ENCODE results near the gene RGS13. TPM values are rescaled to one million over a fixed set of nuclear protein-coding genes. Genes with fewer than 3 reads are reported as not detected.

Gene RGS13
- total and polyA plus RNA-seq, 2 donors (not counting 1 experiment from before 2014, with no cell fraction given), result 0.22 to 0.59 TPM

DNA sequence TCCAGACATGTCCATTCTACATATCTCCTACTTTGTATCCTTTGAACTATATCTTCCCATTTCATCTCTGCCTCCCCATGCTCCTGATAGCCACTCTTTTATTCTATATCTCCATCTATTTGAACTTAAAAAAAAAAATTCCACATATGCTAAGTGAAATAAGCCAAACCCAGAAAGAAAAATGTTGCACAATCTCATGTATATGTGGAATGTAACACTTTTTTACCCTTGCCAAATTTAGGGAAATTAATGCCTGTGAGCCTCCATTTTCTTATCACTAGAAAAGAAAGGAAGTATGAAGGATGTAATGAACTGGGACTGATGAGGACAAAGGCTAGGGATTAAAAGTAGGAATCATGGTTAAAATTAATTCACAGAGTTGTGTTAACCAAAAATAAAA is 53.5 kb downstream of the RGS13 start:
- Histone ChIP-seq H2AFZ (ENCODE audit: insufficient read depth, low read depth, low read length, poor library complexity, severe bottlenecking) (no peak overlapping the region), H3K4me1 (ENCODE audit: control insufficient read depth in 2 of 2, insufficient read depth in 2 of 2, low read length in 2 of 2) (no peaks in the 10 kb centered on the region), H3K9ac (ENCODE audit: low read length) (no peak overlapping the region), H3K36me3 (replicated peaks in 1 of 2; ENCODE audit: control extremely low read depth in 1 of 2, control insufficient read depth in 1 of 2, extremely low read depth in 1 of 2, insufficient read depth in 2 of 2, low read length in 1 of 2) (no peaks in the 10 kb centered on the region), H3K27me3 (replicated peaks in 1 of 4; ENCODE audit: control extremely low read depth in 1 of 4, control insufficient read depth in 3 of 4, insufficient read depth in 4 of 4, low read length in 3 of 4) (peaks cover 0 to 2% (median 0%) of the 10 kb centered on the region in 4 experiments), H3K4me2 (replicated peaks; ENCODE audit: low read depth, low read length, poor library complexity, severe bottlenecking) (no peak overlapping the region), H4K20me1 (ENCODE audit: control insufficient read depth, insufficient read depth, low read length, poor library complexity, severe bottlenecking) (no peaks in the 10 kb centered on the region), H3K4me3 (ENCODE audit: control extremely low read depth in 1 of 5, extremely low read depth in 1 of 5, insufficient read depth in 1 of 5, low read depth in 2 of 5, low read length in 4 of 5) (no peak overlapping the region), H3K79me2 (ENCODE audit: control insufficient read depth, insufficient read depth, low read length) (no peaks in the 10 kb centered on the region), H3K27ac (ENCODE audit: low read length in 2 of 2) (no peak overlapping the region), H3K9me3 (ENCODE audit: control extremely low read depth in 1 of 3, control insufficient read depth in 2 of 3, insufficient read depth in 1 of 3, low read length in 2 of 3) (peaks cover 0 to 10% (median 1%) of the 10 kb centered on the region in 3 donors)
- Mint-ChIP-seq H3K4me3 (no peak overlapping the region), H3K27me3 (peaks cover 22% of the 10 kb centered on the region), H3K4me1 (no peaks in the 10 kb centered on the region), H3K27ac (no peak overlapping the region), H3K9me3 (ENCODE audit: insufficient read depth) (peaks cover 5% of the 10 kb centered on the region)
- CTCF ChIA-PET, result no interaction called here
- POLR2A ChIA-PET, result no interaction called here
- intact Hi-C loops (cut with micrococcal nuclease), result no loop called here
- ATAC-seq (ENCODE audit: low read depth), result no peak
- no peak for DNase-seq
- TF ChIP-seq, protein P1, sequence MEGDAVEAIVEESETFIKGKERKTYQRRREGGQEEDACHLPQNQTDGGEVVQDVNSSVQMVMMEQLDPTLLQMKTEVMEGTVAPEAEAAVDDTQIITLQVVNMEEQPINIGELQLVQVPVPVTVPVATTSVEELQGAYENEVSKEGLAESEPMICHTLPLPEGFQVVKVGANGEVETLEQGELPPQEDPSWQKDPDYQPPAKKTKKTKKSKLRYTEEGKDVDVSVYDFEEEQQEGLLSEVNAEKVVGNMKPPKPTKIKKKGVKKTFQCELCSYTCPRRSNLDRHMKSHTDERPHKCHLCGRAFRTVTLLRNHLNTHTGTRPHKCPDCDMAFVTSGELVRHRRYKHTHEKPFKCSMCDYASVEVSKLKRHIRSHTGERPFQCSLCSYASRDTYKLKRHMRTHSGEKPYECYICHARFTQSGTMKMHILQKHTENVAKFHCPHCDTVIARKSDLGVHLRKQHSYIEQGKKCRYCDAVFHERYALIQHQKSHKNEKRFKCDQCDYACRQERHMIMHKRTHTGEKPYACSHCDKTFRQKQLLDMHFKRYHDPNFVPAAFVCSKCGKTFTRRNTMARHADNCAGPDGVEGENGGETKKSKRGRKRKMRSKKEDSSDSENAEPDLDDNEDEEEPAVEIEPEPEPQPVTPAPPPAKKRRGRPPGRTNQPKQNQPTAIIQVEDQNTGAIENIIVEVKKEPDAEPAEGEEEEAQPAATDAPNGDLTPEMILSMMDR (IDR thresholded peaks at IDR 0.05), result no peak
- TF ChIP-seq EZH2 (IDR thresholded peaks at IDR 0.05; ENCODE audit: borderline replicate concordance, insufficient read depth, low read depth, low read length, poor library complexity, severe bottlenecking), result no peak

DNA sequence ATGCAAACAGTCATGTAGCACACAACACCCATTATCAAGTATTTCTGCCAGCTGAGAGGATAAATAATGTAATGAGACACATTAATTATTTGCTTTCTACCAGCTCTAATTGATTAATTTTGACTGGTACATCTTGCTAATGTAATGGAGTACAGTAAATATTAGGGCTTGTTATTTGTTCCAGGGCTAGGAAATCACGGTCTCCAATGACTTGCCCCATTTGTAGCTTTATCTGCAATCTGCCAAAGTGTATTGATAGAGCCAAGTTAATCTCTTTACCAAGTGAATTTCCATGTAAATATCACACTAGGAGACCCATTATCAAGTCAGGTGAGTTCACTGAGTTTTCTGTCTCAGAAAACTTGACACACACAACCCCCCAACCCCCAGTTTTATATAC is 55.1 kb downstream of the RGS13 start:
- POLR2A ChIA-PET, result no interaction called here

More for the DNA sequence above, 55.1 kb downstream of the RGS13 start:
- Histone ChIP-seq H3K36me3 (replicated peaks in 1 of 2; ENCODE audit: control extremely low read depth in 1 of 2, control insufficient read depth in 1 of 2, extremely low read depth in 1 of 2, insufficient read depth in 2 of 2, low read length in 1 of 2) (no peaks in the 10 kb centered on the region), H3K27ac (ENCODE audit: low read length in 2 of 2) (no peak overlapping the region), H4K20me1 (ENCODE audit: control insufficient read depth, insufficient read depth, low read length, poor library complexity, severe bottlenecking) (no peaks in the 10 kb centered on the region), H3K4me1 (ENCODE audit: control insufficient read depth in 2 of 2, insufficient read depth in 2 of 2, low read length in 2 of 2) (no peaks in the 10 kb centered on the region), H3K9me3 (ENCODE audit: control extremely low read depth in 1 of 3, control insufficient read depth in 2 of 3, insufficient read depth in 1 of 3, low read length in 2 of 3) (peaks cover 0 to 10% (median 1%) of the 10 kb centered on the region in 3 donors), H3K79me2 (ENCODE audit: control insufficient read depth, insufficient read depth, low read length) (no peaks in the 10 kb centered on the region), H3K27me3 (replicated peaks in 1 of 4; ENCODE audit: control extremely low read depth in 1 of 4, control insufficient read depth in 3 of 4, insufficient read depth in 4 of 4, low read length in 3 of 4) (peaks cover 0 to 2% (median 0%) of the 10 kb centered on the region in 4 experiments), H2AFZ (ENCODE audit: insufficient read depth, low read depth, low read length, poor library complexity, severe bottlenecking) (no peak overlapping the region), H3K4me3 (ENCODE audit: control extremely low read depth in 1 of 5, extremely low read depth in 1 of 5, insufficient read depth in 1 of 5, low read depth in 2 of 5, low read length in 4 of 5) (no peak overlapping the region), H3K9ac (ENCODE audit: low read length) (no peak overlapping the region), H3K4me2 (replicated peaks; ENCODE audit: low read depth, low read length, poor library complexity, severe bottlenecking) (no peak overlapping the region)
- no peak for DNase-seq
- intact Hi-C loops (cut with micrococcal nuclease), result no loop called here
- ATAC-seq (ENCODE audit: low read depth), result no peak
- peaks cover 3% of the 10 kb centered on the region for H3K9me3 Mint-ChIP-seq (ENCODE audit: insufficient read depth)
- H3K4me1 Mint-ChIP-seq, result no peaks in the 10 kb centered on the region
- TF ChIP-seq, protein P1 (IDR thresholded peaks at IDR 0.05), result no peak
- WGBS (ENCODE audit: insufficient coverage), result 100% methylated on average over 1 of the region's 1 CpG
- H3K27me3 Mint-ChIP-seq, result peaks cover 22% of the 10 kb centered on the region
- H3K27ac Mint-ChIP-seq, result no peak overlapping the region
- H3K4me3 Mint-ChIP-seq, result no peak overlapping the region
- CTCF ChIA-PET, result no interaction called here

Measured in B cell (primary cell).